B cell (primary cell): Measurements from ENCODE around the gene SNX20. TPM values are rescaled to one million over a fixed set of nuclear protein-coding genes. Genes with fewer than 3 reads are reported as not detected.

Source experiments
- ATAC-seq: fragments of 200-7000 bp; cut with Tn5 transposase; one replicate; pipeline ENCODE4 v1.10.0; 2021; ENCODE audit warnings: low read depth, mild to moderate bottlenecking, moderate number of reproducible peaks, moderate library complexity
- CTCF ChIA-PET: fragments of 350-600 bp; sonication (Branson Sonifier 250); formaldehyde crosslinking; loops from one replicate; lab custom pipeline; 2021; ENCODE audit warnings: antibody characterized with exemption, inconsistent platforms; lab: Charles Lee
- POLR2A ChIA-PET: fragments of 350-600 bp; sonication (Branson Sonifier 250); formaldehyde crosslinking; loops from one replicate; lab custom pipeline; 2021; ENCODE audit warnings: antibody characterized with exemption; lab: Charles Lee
- DNase-seq: peaks from one replicate; pipeline ENCODE4 v3.0.0; 2013
- H2AFZ ChIP-seq: 2 replicates; pipeline ENCODE4 v1.6.1; 2012; ENCODE audit warnings: mild to moderate bottlenecking, low read depth, low read length; ENCODE audit not compliant: insufficient read depth, poor library complexity, severe bottlenecking
- H3K27ac ChIP-seq, 2 donors: 1 replicate in 1 of 2; 2 replicates in 1 of 2; pipeline ENCODE4 v1.5.1; 2012 to 2013; ENCODE audit warnings: low read length in 2 of 2, mild to moderate bottlenecking in 2 of 2, moderate library complexity in 1 of 2
- H3K27me3 ChIP-seq, 4 experiments: fragments of 200-600 bp in 1 of 4; sonication (generic) in 1 of 4; replicated peaks in 1 of 4; 1 replicate in 2 of 4; 2 replicates in 2 of 4; pipeline versions ENCODE4 v1.6.1 to v1.7.0; 2013 to 2016; ENCODE audit warnings: low read length in 3 of 4, mild to moderate bottlenecking in 2 of 4, mixed read lengths in 1 of 4, moderate library complexity in 1 of 4; ENCODE audit not compliant: insufficient read depth in 4 of 4, control insufficient read depth in 3 of 4; ENCODE audit errors: control extremely low read depth in 1 of 4
- H3K36me3 ChIP-seq, 2 experiments: replicated peaks in 1 of 2; 1 replicate in 1 of 2; 2 replicates in 1 of 2; pipeline versions ENCODE4 v1.6.1 to v1.7.1; 2013; ENCODE audit warnings: low read length in 1 of 2; ENCODE audit not compliant: insufficient read depth in 2 of 2, control insufficient read depth in 1 of 2; ENCODE audit errors: control extremely low read depth in 1 of 2, extremely low read depth in 1 of 2
- H3K4me1 ChIP-seq, 2 donors: fragments of 200-600 bp in 1 of 2; sonication (generic) in 1 of 2; 1 replicate in 1 of 2; 2 replicates in 1 of 2; pipeline versions ENCODE4 v1.5.1 to v1.6.1; 2013 to 2017; ENCODE audit warnings: low read length in 2 of 2; ENCODE audit not compliant: control insufficient read depth in 2 of 2, insufficient read depth in 2 of 2
- H3K4me2 ChIP-seq: replicated peaks from 2 replicates; pipeline ENCODE3; 2012; ENCODE audit warnings: mild to moderate bottlenecking, low read depth, low read length; ENCODE audit not compliant: poor library complexity, severe bottlenecking
- H3K4me3 ChIP-seq, 5 experiments: fragments of 200-600 bp in 1 of 5; sonication (generic) in 1 of 5; 1 replicate in 3 of 5; 2 replicates in 2 of 5; pipeline versions ENCODE4 v1.5.1 to v1.7.0; 2011 to 2016; ENCODE audit warnings: low read length in 4 of 5, mild to moderate bottlenecking in 4 of 5, low read depth in 2 of 5, control low read depth in 1 of 5, moderate library complexity in 1 of 5; ENCODE audit not compliant: insufficient read depth in 1 of 5; ENCODE audit errors: control extremely low read depth in 1 of 5, extremely low read depth in 1 of 5
- H3K79me2 ChIP-seq: fragments of 200-600 bp; sonication (generic); one replicate; pipeline ENCODE4 v1.6.0; 2016; ENCODE audit warnings: low read length; ENCODE audit not compliant: control insufficient read depth, insufficient read depth
- H3K9ac ChIP-seq: fragments of 200-600 bp; sonication (generic); 2 replicates; pipeline ENCODE4 v1.6.1; 2017; ENCODE audit warnings: mild to moderate bottlenecking, low read length, moderate library complexity
- H3K9me3 ChIP-seq, 3 donors: one replicate each; pipeline versions ENCODE4 v1.6.1 to v1.7.1; 2013; ENCODE audit warnings: low read length in 2 of 3; ENCODE audit not compliant: control insufficient read depth in 2 of 3, insufficient read depth in 1 of 3; ENCODE audit errors: control extremely low read depth in 1 of 3
- H4K20me1 ChIP-seq: 2 replicates; pipeline ENCODE4 v1.6.0; 2012; ENCODE audit warnings: mild to moderate bottlenecking, low read length; ENCODE audit not compliant: insufficient read depth, control insufficient read depth, poor library complexity, severe bottlenecking
- H3K27ac Mint-ChIP-seq: one replicate; pipeline ENCODE4 v1.8.0; 2021; ENCODE audit warnings: mixed read lengths
- H3K27me3 Mint-ChIP-seq: one replicate; pipeline ENCODE4 v1.8.0; 2021; ENCODE audit warnings: mixed read lengths
- H3K4me1 Mint-ChIP-seq: one replicate; pipeline ENCODE4 v1.8.0; 2021; ENCODE audit warnings: mixed read lengths
- H3K4me3 Mint-ChIP-seq: one replicate; pipeline ENCODE4 v1.8.0; 2021; ENCODE audit warnings: mixed read lengths
- H3K9me3 Mint-ChIP-seq: one replicate; pipeline ENCODE4 v1.8.0; 2022; ENCODE audit warnings: mixed read lengths; ENCODE audit not compliant: insufficient read depth
- EZH2 ChIP-seq: IDR thresholded peaks from 2 replicates; pipeline ENCODE4 v1.6.1; 2012; ENCODE audit warnings: borderline replicate concordance, low read depth, mild to moderate bottlenecking, moderate library complexity, low read length; ENCODE audit not compliant: insufficient read depth, poor library complexity, severe bottlenecking
- WGBS: methylation state at CpG from one replicate; pipeline ENCODE4 v1.1.5; 2013; ENCODE audit warnings: missing lambda C conversion rate; ENCODE audit not compliant: insufficient coverage; 5-methylcytosine and 5-hydroxymethylcytosine counted together
- intact Hi-C: fragments of 100-400 bp; cut with micrococcal nuclease; formaldehyde crosslinking; loops from one replicate; pipeline ENCODE4 v1.10.0; 2022
- polyA plus RNA-seq: library from polyadenylated mRNA; depleted of rRNA; stranded (reverse); fragments of >200 nt; gene quantifications from 2 replicates; pipeline ENCODE4 v1.2.3, GENCODE V29; 2012
- total RNA-seq, 2 donors: library from RNA; stranded (reverse); fragments of 120-200 nt in 1 of 2; gene quantifications; 1 replicate in 1 of 2; 2 replicates in 1 of 2; pipeline versions ENCODE4 v1.2.3 to v1.2.4, GENCODE V29; 2013 to 2022
- TF ChIP-seq, protein P1 (sequence below): fragments of 200-600 bp; IDR thresholded peaks from one replicate; pipeline ENCODE4 v1.8.0; 2022; ENCODE audit warnings: antibody characterized with exemption, mild to moderate bottlenecking

SNX20 gene
- total and polyA plus RNA-seq, 2 donors (not counting 1 experiment from before 2014, with no cell fraction given), result 34.7 to 43.0 TPM

DNA sequence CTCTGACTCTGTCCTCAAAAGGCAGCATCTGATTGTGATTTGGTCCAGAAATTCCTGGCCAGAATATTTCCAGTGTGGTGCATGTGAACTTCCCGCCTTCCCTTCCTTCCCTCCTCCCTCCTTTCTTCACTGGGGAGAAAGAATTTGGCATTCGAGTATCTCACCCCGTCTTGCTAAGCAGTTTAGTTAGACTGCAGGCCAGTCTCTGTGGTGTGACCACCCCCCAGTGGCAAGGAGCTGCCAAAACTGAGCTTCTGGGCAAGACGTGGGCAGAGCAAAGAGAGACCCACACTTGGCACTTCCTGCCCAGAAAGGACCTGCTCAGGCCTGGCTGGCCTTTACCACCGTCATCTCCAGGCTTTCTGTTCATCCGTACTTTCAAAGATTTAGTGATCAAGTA lies 36.4 kb downstream of the SNX20 start:
- TF ChIP-seq EZH2, result no peak
- TF ChIP-seq, protein P1, sequence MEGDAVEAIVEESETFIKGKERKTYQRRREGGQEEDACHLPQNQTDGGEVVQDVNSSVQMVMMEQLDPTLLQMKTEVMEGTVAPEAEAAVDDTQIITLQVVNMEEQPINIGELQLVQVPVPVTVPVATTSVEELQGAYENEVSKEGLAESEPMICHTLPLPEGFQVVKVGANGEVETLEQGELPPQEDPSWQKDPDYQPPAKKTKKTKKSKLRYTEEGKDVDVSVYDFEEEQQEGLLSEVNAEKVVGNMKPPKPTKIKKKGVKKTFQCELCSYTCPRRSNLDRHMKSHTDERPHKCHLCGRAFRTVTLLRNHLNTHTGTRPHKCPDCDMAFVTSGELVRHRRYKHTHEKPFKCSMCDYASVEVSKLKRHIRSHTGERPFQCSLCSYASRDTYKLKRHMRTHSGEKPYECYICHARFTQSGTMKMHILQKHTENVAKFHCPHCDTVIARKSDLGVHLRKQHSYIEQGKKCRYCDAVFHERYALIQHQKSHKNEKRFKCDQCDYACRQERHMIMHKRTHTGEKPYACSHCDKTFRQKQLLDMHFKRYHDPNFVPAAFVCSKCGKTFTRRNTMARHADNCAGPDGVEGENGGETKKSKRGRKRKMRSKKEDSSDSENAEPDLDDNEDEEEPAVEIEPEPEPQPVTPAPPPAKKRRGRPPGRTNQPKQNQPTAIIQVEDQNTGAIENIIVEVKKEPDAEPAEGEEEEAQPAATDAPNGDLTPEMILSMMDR, result peak; percentile 59
- DNase-seq (peak; percentile 47), ATAC-seq (peak; percentile 68)
- ChIA-PET CTCF (interaction anchor here (0.7 to 1.9 kb wide), 28 partner anchors 12 to 620 kb away, joined by 3 to 12 read pairs (median 4); partner anchors contain the start of gene CNEP1R1), POLR2A (interaction anchor here (0.6 kb wide), 1 partner anchor 281 kb away, joined by 3 read pairs; no protein-coding TSS in a partner anchor)
- Histone ChIP-seq H2AFZ (peak overlapping the region; percentile 15), H3K36me3 (no peaks in the 10 kb centered on the region), H3K4me2 (no peak overlapping the region), H3K9me3 (no peaks in the 10 kb centered on the region), H3K4me3 (no peak overlapping the region), H3K27ac (no peak overlapping the region), H4K20me1 (no peaks in the 10 kb centered on the region), H3K9ac (no peak overlapping the region), H3K4me1 (no peaks in the 10 kb centered on the region), H3K27me3 (peaks cover 0 to 6% (median 0%) of the 10 kb centered on the region in 4 experiments), H3K79me2 (no peaks in the 10 kb centered on the region)
- H3K27ac Mint-ChIP-seq, result no peak overlapping the region
- H3K4me1 Mint-ChIP-seq, result no peaks in the 10 kb centered on the region
- intact Hi-C loops, result loop anchor here (1.0 to 10.0 kb wide), 2 partner anchors 290 to 430 kb away; no protein-coding TSS in a partner anchor
- WGBS, result 53% methylated on average over 6 of the region's 6 CpGs
- peaks cover 16% of the 10 kb centered on the region for H3K27me3 Mint-ChIP-seq
- no peaks in the 10 kb centered on the region for H3K9me3 Mint-ChIP-seq
- no peak overlapping the region for H3K4me3 Mint-ChIP-seq

DNA sequence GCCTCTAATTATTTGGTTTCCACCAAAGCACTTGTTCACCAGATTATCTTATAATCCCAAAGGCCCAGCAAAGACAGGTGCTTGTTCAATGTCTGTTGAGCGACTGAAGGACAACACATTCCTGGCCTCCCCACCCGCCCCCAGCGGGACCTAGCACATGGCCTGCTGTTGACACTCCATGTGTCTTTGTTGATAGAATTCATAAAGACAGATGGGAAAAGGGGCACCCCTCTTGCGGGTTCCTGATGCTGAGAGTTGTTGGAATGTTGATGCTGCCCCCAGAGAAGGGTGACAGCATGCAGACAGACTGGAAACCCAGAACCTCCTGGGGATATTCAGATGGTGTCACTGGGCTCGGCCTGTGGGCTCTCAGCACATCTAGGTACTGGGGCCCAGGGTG lies 36.9 kb downstream of the SNX20 start:
- ATAC-seq (no peak), DNase-seq (no peak)
- Mint-ChIP-seq H3K27ac (no peak overlapping the region), H3K4me3 (no peak overlapping the region), H3K9me3 (no peaks in the 10 kb centered on the region), H3K27me3 (peaks cover 16% of the 10 kb centered on the region), H3K4me1 (no peaks in the 10 kb centered on the region)
- no peak overlapping the region for H3K9ac ChIP-seq
- intact Hi-C loops, result loop anchor here (1.0 to 10.0 kb wide), 2 partner anchors 289 to 430 kb away; no protein-coding TSS in a partner anchor
- H2AFZ ChIP-seq, result peak overlapping the region; percentile 15
- H3K27ac ChIP-seq, result no peak overlapping the region
- peaks cover 0 to 6% (median 0%) of the 10 kb centered on the region in 4 experiments for H3K27me3 ChIP-seq
- H3K4me2 ChIP-seq, result no peak overlapping the region
- ChIA-PET CTCF (interaction anchor here (1.0 to 1.6 kb wide), 15 partner anchors 20 to 619 kb away, joined by 3 to 12 read pairs (median 5); partner anchors contain the start of gene CNEP1R1), POLR2A (no interaction called here)
- H3K4me1 ChIP-seq, result no peaks in the 10 kb centered on the region
- TF ChIP-seq, protein P1, result no peak
- TF ChIP-seq EZH2, result no peak
- 98% methylated on average over 5 of the region's 5 CpGs for WGBS
- no peaks in the 10 kb centered on the region for H3K36me3 ChIP-seq
- no peak overlapping the region for H3K4me3 ChIP-seq
- no peaks in the 10 kb centered on the region for H4K20me1 ChIP-seq
- H3K9me3 ChIP-seq, result no peaks in the 10 kb centered on the region
- H3K79me2 ChIP-seq, result no peaks in the 10 kb centered on the region
